IMR-90 (cell line): ENCODE results near the gene ARSB.

Experiments
- CEBPB ChIP-seq: IDR thresholded peaks from 2 replicates; pipeline ENCODE4 v1.6.1; 2012; ENCODE audit warnings: low read depth, low read length, improper control_type of control experiment
- CTCF ChIP-seq: conservative IDR thresholded peaks from 2 replicates; pipeline ENCODE4 v1.5.1; 2012; ENCODE audit warnings: mild to moderate bottlenecking, low read depth, low read length, improper control_type of control experiment

GRCh38 chr5:78927657-78928282, 57.3 kb downstream of the ARSB start:
- TF ChIP-seq CTCF (no peak), CEBPB (peak; percentile 51)
